ENCODE results near the gene TREML2.

DNA sequence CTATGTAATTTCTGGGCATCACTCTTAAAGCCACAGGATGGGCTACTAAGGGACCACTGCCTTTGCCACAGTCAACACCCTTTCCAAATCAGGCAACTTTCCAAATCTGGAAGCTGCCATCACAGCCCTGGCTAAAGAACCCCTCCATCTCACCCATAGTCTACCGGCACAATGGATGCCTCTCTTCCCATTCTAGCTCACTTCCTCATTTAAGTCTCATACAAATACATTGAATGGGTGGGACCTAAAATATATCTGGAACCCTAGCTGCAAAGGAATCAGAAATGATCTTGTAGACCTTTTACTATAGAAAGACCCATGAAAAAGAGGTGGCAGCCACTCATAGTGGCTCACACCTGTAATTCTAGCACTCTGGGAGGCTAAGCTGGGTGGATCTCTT lies 23.9 kb upstream of the TREML2 start:
- TF ChIP-seq, protein P1, sequence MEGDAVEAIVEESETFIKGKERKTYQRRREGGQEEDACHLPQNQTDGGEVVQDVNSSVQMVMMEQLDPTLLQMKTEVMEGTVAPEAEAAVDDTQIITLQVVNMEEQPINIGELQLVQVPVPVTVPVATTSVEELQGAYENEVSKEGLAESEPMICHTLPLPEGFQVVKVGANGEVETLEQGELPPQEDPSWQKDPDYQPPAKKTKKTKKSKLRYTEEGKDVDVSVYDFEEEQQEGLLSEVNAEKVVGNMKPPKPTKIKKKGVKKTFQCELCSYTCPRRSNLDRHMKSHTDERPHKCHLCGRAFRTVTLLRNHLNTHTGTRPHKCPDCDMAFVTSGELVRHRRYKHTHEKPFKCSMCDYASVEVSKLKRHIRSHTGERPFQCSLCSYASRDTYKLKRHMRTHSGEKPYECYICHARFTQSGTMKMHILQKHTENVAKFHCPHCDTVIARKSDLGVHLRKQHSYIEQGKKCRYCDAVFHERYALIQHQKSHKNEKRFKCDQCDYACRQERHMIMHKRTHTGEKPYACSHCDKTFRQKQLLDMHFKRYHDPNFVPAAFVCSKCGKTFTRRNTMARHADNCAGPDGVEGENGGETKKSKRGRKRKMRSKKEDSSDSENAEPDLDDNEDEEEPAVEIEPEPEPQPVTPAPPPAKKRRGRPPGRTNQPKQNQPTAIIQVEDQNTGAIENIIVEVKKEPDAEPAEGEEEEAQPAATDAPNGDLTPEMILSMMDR (IDR thresholded peaks at IDR 0.05; ENCODE audit: insufficient read depth, low read length) = no peak
- TF ChIP-seq POLR2AphosphoS5 (IDR thresholded peaks at IDR 0.05; ENCODE audit: low read depth) (no peak), REST (IDR thresholded peaks at IDR 0.05; ENCODE audit: insufficient replicate concordance, low read depth) (no peak), SPI1 (IDR thresholded peaks at IDR 0.05; ENCODE audit: borderline replicate concordance, low read depth) (peak; percentile 90), GABPA (IDR thresholded peaks at IDR 0.05; ENCODE audit: low read depth) (no peak)
